Liver (tissue), 9 donors: Measurements from ENCODE around the gene SLC2A8. TPM values are rescaled to one million over a fixed set of nuclear protein-coding genes. Genes with fewer than 3 reads are reported as not detected.

Experiments
- DNase-seq: peaks from one replicate; pipeline ENCODE4 v3.0.0-alpha.2; 2017; ENCODE audit warnings: low spot score
- H3K27ac ChIP-seq, 2 donors: one replicate each; pipeline ENCODE4 v1.7.0; 2013; ENCODE audit warnings: inconsistent platforms in 2 of 2, low read length in 2 of 2, control low read depth in 1 of 2, low read depth in 1 of 2, mild to moderate bottlenecking in 1 of 2
- H3K27me3 ChIP-seq, 4 donors: one replicate each; pipeline versions ENCODE4 v1.6.1 to v1.7.0; 2013; ENCODE audit warnings: low read length in 3 of 4, inconsistent platforms in 1 of 4, mild to moderate bottlenecking in 1 of 4, moderate library complexity in 1 of 4; ENCODE audit not compliant: control insufficient read depth in 4 of 4, insufficient read depth in 4 of 4
- H3K36me3 ChIP-seq, 4 donors: one replicate each; pipeline versions ENCODE4 v1.6.1 to v1.7.0; 2013; ENCODE audit warnings: low read length in 3 of 4, mild to moderate bottlenecking in 3 of 4, low read depth in 1 of 4, moderate library complexity in 1 of 4; ENCODE audit not compliant: control insufficient read depth in 4 of 4, insufficient read depth in 3 of 4
- H3K4me1 ChIP-seq, 4 donors: one replicate each; pipeline versions ENCODE4 v1.6.1 to v1.7.0; 2013; ENCODE audit warnings: low read length in 3 of 4, mild to moderate bottlenecking in 3 of 4, moderate library complexity in 1 of 4; ENCODE audit not compliant: control insufficient read depth in 4 of 4, insufficient read depth in 4 of 4
- H3K4me3 ChIP-seq, 3 donors: one replicate each; pipeline versions ENCODE4 v1.6.1 to v1.7.0; 2013; ENCODE audit warnings: low read length in 3 of 3, control low read depth in 1 of 3, low read depth in 1 of 3, mild to moderate bottlenecking in 1 of 3
- H3K9ac ChIP-seq, 2 donors: one replicate each; pipeline ENCODE4 v1.7.0; 2013; ENCODE audit warnings: low read length in 2 of 2, mild to moderate bottlenecking in 2 of 2, moderate library complexity in 2 of 2, control low read depth in 1 of 2, low read depth in 1 of 2
- H3K9me3 ChIP-seq, 4 donors: one replicate each; pipeline versions ENCODE4 v1.6.1 to v1.7.0; 2013; ENCODE audit warnings: low read length in 3 of 4; ENCODE audit not compliant: control insufficient read depth in 4 of 4
- EGR1 ChIP-seq, 2 donors: IDR thresholded peaks; 2 replicates each; pipeline ENCODE4 v1.6.1; 2016 to 2018; ENCODE audit warnings: antibody characterized with exemption in 2 of 2, low read depth in 2 of 2
- FOXA1 ChIP-seq: IDR thresholded peaks from 2 replicates; pipeline ENCODE4 v1.6.1; 2016; ENCODE audit warnings: antibody characterized with exemption
- FOXA2 ChIP-seq: IDR thresholded peaks from 2 replicates; pipeline ENCODE4 v1.6.1; 2016; ENCODE audit warnings: antibody characterized with exemption
- HNF4G ChIP-seq: IDR thresholded peaks from 2 replicates; pipeline ENCODE4 v1.6.1; 2016; ENCODE audit warnings: antibody characterized with exemption
- JUND ChIP-seq, 2 donors: IDR thresholded peaks; 2 replicates each; pipeline ENCODE4 v1.6.1; 2016; ENCODE audit warnings: antibody characterized with exemption in 2 of 2
- NR2F2 ChIP-seq: IDR thresholded peaks from 2 replicates; pipeline ENCODE4 v1.6.1; 2016; ENCODE audit warnings: antibody characterized with exemption
- RXRA ChIP-seq, 2 donors: IDR thresholded peaks; 2 replicates each; pipeline ENCODE4 v1.6.1; 2017 to 2018; ENCODE audit warnings: antibody characterized with exemption in 2 of 2, mild to moderate bottlenecking in 1 of 2
- SP1 ChIP-seq: IDR thresholded peaks from 2 replicates; pipeline ENCODE4 v1.6.1; 2018; ENCODE audit warnings: antibody characterized with exemption, mild to moderate bottlenecking
- TAF1 ChIP-seq: conservative IDR thresholded peaks from 2 replicates; pipeline ENCODE4 v1.6.1; 2016; ENCODE audit warnings: antibody characterized with exemption, mild to moderate bottlenecking
- YY1 ChIP-seq: IDR thresholded peaks from 2 replicates; pipeline ENCODE4 v1.6.1; 2016; ENCODE audit warnings: antibody characterized with exemption, mild to moderate bottlenecking
- WGBS: extraction: QIAGEN DNeasy Blood & Tissue Kit; methylation state at CpG from one replicate; pipeline ENCODE4 v1.1.7; 2013; 5-methylcytosine and 5-hydroxymethylcytosine counted together
- polyA plus RNA-seq, 2 donors: library from polyadenylated mRNA; stranded (reverse) in 1 of 2; unstranded in 1 of 2; fragments of 200-250 nt in 1 of 2; fragments of >200 nt in 1 of 2; fragmentation: Nextera tagmentation in 1 of 2; extraction: Ambion mirVana in 1 of 2; gene quantifications; one replicate each; pipeline versions ENCODE4 v1.2.1 to v1.2.3, GENCODE V29; 2013 to 2015
- total RNA-seq, 2 donors: library from RNA; depleted of rRNA; stranded (reverse); fragments of >200 nt; gene quantifications; one replicate each; pipeline ENCODE4 v1.2.3, GENCODE V29; 2014
- TF ChIP-seq, protein P1 (sequence below): IDR thresholded peaks from 2 replicates; pipeline ENCODE4 v1.6.1; 2016; ENCODE audit warnings: antibody characterized with exemption
- TF ChIP-seq, protein P2 (sequence below): IDR thresholded peaks from 2 replicates; pipeline ENCODE4 v1.6.1; 2016; ENCODE audit warnings: antibody characterized with exemption, mild to moderate bottlenecking
- TF ChIP-seq, protein P3 (sequence below): IDR thresholded peaks from 2 replicates; pipeline ENCODE4 v1.6.1; 2016; ENCODE audit warnings: antibody characterized with exemption
- TF ChIP-seq, protein P4 (sequence below): fragments of 150-350 bp; IDR thresholded peaks from 2 replicates; pipeline ENCODE4 v1.5.1; 2017; ENCODE audit warnings: improper control_type of control experiment, low read depth, low read length; ENCODE audit not compliant: missing input control
- TF ChIP-seq, protein P5 (sequence below): IDR thresholded peaks from 2 replicates; pipeline ENCODE4 v1.6.1; 2016; ENCODE audit warnings: antibody characterized with exemption
- donor health status: healthy.
- donor health status: healthy.
- donor health status: healthy.
- donor health status: healthy.
- donor health status: healthy.

Gene SLC2A8
- total and polyA plus RNA-seq, 4 donors, result 10.9 to 24.5 (median 19.9) TPM

DNA sequence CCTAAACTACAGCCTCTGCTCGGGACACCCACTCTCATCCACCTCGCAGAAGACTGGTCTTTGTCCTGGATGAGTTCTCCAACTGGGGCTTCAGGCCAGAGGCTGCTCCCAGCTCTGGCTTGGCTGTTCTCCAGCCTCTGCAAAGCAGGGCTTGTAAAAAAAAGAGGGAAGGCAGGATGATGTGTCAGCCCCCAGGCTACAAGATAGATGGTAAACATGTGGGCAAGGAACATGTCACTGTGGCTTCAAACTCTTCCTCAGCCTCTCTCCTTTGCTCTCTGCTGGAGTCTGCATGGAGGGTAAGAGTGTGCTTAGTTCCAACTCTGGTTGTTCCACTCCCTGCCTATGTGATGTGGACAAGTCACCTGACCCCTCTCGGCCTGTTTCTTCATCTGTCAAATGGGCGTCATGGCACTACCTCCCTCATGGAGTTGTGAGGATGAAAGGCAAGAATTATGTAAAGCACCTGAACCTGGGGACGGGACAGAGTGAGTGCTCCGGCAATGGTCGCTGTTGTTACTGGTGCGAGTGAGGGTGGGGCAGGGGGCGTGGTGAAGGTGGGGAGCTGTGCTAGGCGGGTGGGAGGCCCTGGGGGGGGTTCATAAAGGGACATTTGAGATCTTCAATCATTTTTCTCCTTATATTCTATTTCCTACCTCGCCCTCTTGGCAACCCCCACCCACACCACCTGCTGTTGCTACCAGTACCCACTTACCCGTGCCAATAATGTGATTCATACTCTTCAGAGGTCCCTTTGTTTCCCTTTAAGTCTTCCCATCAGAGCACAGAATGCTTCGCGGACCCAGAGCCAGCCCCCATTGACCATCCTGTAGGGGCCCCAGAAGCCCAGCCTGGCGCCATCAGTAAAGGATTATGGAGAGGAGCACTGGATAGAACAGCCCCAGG is 20.4 kb downstream of the SLC2A8 start:
- DNase-seq, result no peak
- WGBS, result 81% methylated on average over 15 of the region's 15 CpGs
- no peak for TF ChIP-seq FOXA2
- TF ChIP-seq, protein P1, sequence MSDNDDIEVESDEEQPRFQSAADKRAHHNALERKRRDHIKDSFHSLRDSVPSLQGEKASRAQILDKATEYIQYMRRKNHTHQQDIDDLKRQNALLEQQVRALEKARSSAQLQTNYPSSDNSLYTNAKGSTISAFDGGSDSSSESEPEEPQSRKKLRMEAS, result no peak
- TF ChIP-seq SP1, result no peak
- TF ChIP-seq, protein P2, sequence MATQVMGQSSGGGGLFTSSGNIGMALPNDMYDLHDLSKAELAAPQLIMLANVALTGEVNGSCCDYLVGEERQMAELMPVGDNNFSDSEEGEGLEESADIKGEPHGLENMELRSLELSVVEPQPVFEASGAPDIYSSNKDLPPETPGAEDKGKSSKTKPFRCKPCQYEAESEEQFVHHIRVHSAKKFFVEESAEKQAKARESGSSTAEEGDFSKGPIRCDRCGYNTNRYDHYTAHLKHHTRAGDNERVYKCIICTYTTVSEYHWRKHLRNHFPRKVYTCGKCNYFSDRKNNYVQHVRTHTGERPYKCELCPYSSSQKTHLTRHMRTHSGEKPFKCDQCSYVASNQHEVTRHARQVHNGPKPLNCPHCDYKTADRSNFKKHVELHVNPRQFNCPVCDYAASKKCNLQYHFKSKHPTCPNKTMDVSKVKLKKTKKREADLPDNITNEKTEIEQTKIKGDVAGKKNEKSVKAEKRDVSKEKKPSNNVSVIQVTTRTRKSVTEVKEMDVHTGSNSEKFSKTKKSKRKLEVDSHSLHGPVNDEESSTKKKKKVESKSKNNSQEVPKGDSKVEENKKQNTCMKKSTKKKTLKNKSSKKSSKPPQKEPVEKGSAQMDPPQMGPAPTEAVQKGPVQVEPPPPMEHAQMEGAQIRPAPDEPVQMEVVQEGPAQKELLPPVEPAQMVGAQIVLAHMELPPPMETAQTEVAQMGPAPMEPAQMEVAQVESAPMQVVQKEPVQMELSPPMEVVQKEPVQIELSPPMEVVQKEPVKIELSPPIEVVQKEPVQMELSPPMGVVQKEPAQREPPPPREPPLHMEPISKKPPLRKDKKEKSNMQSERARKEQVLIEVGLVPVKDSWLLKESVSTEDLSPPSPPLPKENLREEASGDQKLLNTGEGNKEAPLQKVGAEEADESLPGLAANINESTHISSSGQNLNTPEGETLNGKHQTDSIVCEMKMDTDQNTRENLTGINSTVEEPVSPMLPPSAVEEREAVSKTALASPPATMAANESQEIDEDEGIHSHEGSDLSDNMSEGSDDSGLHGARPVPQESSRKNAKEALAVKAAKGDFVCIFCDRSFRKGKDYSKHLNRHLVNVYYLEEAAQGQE, result no peak
- no peak for TF ChIP-seq TAF1
- no peak for TF ChIP-seq EGR1 (IDR thresholded peaks at IDR 0.05; ENCODE audit: low read depth in 2 of 2)
- TF ChIP-seq, protein P3, sequence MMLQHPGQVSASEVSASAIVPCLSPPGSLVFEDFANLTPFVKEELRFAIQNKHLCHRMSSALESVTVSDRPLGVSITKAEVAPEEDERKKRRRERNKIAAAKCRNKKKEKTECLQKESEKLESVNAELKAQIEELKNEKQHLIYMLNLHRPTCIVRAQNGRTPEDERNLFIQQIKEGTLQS, result no peak
- TF ChIP-seq NR2F2, result no peak
- TF ChIP-seq FOXA1, result no peak
- TF ChIP-seq RXRA (IDR thresholded peaks at IDR 0.05), result no peak
- TF ChIP-seq YY1, result no peak
- TF ChIP-seq, protein P4, sequence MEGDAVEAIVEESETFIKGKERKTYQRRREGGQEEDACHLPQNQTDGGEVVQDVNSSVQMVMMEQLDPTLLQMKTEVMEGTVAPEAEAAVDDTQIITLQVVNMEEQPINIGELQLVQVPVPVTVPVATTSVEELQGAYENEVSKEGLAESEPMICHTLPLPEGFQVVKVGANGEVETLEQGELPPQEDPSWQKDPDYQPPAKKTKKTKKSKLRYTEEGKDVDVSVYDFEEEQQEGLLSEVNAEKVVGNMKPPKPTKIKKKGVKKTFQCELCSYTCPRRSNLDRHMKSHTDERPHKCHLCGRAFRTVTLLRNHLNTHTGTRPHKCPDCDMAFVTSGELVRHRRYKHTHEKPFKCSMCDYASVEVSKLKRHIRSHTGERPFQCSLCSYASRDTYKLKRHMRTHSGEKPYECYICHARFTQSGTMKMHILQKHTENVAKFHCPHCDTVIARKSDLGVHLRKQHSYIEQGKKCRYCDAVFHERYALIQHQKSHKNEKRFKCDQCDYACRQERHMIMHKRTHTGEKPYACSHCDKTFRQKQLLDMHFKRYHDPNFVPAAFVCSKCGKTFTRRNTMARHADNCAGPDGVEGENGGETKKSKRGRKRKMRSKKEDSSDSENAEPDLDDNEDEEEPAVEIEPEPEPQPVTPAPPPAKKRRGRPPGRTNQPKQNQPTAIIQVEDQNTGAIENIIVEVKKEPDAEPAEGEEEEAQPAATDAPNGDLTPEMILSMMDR, result no peak
- TF ChIP-seq, protein P5, sequence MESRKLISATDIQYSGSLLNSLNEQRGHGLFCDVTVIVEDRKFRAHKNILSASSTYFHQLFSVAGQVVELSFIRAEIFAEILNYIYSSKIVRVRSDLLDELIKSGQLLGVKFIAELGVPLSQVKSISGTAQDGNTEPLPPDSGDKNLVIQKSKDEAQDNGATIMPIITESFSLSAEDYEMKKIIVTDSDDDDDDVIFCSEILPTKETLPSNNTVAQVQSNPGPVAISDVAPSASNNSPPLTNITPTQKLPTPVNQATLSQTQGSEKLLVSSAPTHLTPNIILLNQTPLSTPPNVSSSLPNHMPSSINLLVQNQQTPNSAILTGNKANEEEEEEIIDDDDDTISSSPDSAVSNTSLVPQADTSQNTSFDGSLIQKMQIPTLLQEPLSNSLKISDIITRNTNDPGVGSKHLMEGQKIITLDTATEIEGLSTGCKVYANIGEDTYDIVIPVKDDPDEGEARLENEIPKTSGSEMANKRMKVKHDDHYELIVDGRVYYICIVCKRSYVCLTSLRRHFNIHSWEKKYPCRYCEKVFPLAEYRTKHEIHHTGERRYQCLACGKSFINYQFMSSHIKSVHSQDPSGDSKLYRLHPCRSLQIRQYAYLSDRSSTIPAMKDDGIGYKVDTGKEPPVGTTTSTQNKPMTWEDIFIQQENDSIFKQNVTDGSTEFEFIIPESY, result no peak
- no peak for TF ChIP-seq HNF4G
- TF ChIP-seq JUND (IDR thresholded peaks at IDR 0.05), result no peak
- H3K36me3 ChIP-seq, result no peaks in the 10 kb centered on the region
- no peak overlapping the region for H3K27ac ChIP-seq
- H3K27me3 ChIP-seq, result no peaks in the 10 kb centered on the region
- no peak overlapping the region for H3K4me3 ChIP-seq
- H3K4me1 ChIP-seq, result peaks cover 2 to 16% (median 10%) of the 10 kb centered on the region in 4 donors
- no peak overlapping the region for H3K9ac ChIP-seq
- H3K9me3 ChIP-seq, result no peaks in the 10 kb centered on the region
